HG03175 (cell line): ENCODE measurements around the gene MIER2.

Experiments
- ATAC-seq: cut with Tn5 transposase; IDR thresholded peaks from one replicate; pipeline ENCODE4 v1.9.1; 2021; ENCODE audit warnings: mild to moderate bottlenecking, moderate library complexity; ENCODE audit not compliant: unreplicated experiment

Gene MIER2

GRCh38 chr19:335486-336066, 9.0 kb downstream of the MIER2 start:
- no peak for ATAC-seq

- no peak for ATAC-seq
Observed at GRCh38 chr19:335072-335471, 9.5 kb downstream of the MIER2 start.

DNA sequence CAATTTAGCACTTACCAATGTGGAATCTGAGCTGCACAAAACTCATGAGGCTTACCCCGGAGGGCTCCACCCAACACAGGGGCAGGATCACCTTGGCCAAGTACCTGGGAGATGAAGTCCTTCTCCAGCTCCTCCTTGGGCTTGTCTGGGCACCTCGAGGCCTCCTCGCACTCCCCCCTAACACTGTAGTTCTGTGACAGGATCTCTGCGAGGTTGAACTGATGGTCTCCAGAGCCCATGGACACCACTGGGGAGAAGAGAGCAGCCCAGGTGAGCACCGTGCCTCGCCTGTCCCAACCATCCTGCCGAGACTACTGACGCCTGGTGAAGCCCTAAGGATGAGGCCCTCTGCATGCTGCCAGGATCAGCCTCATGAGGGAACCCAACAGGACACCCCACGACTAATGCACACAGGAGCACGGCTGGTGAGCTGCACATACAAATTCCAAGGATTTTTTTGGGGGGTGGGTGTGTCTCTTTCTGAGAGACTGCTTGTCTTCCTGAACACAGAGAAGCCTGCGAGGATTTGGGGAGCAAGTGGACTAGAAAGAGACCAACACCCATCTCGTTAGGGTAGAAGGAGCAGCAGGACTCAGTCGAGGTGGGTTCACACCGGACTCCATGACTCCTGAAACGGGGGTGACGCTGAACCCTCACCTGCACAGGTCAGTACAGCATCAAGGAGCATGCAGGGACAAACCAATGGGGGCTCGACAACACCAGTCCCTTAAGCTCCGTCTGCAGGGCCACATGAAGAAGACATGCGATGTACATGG, 10.1 kb downstream of the MIER2 start:
- ATAC-seq = no peak

DNA sequence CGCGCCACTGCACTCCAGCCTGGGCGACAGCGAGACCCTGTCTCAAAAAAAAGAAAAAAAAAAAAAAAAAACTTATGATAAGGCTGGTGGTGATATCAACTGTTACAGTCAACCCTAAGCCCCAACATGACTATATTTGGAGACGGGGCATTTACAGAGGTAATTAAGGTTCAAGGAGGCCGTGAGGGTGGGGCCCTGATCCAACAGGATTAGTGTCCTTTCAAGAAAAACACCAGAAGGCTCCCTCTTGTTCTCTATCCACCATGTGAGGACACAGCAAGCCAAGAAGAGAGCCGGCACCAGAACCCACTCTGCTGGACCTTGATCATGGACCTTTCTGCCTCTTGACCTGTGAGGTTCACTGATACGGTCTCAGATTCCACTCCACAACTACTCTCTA, 14.1 kb downstream of the MIER2 start:
- ATAC-seq = no peak

- ATAC-seq = no peak
Observed at GRCh38 chr19:329876-330275, 14.7 kb downstream of the MIER2 start.

- ATAC-seq = no peak
Observed at GRCh38 chr19:328025-328505, 16.5 kb downstream of the MIER2 start.

- ATAC-seq = no peak
Observed at GRCh38 chr19:327291-328024, 17.1 kb downstream of the MIER2 start.

GRCh38 chr19:326871-327270, 17.7 kb downstream of the MIER2 start:
- no peak for ATAC-seq

- ATAC-seq = no peak
Observed at GRCh38 chr19:325937-326565, 18.5 kb downstream of the MIER2 start.

DNA sequence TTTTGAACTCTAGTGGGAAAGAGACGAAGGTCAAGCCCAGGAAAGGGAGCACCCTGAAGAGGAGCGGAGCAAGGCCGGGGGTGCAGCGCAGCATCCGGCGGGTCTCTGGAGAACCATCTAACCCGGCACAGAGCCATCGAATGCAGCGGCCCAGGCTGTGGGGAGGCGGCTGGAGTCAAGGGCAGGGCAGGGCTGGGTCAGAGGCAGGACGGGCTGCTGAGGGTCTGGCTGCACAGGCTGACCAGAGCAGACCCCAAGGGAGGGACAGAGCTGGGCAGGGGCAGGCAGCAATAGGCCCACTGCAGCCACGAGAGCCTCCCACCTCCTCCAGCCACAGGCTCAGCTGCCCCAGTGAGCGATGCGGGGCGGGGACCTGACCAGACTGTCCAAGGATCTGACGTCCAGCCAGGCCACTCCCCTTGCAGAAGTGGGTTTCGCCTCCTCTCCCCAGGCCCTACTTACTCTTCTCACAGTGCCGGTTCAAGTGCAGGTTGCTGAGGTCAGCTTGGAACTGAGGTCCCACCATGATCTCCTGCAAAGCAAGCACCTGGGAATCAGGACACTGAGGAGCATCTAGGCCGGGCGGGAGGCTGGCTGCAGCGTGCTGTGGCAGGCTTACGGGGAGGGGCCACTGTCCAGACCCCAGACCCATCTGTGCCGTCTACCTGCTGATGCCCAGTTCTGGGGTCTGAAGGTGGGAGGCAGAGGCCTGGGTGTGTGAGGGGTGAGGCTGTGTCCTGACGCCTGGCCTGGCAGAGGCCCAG, 19.2 kb downstream of the MIER2 start:
- no peak for ATAC-seq

GRCh38 chr19:324716-325115, 19.9 kb downstream of the MIER2 start:
- no peak for ATAC-seq

DNA sequence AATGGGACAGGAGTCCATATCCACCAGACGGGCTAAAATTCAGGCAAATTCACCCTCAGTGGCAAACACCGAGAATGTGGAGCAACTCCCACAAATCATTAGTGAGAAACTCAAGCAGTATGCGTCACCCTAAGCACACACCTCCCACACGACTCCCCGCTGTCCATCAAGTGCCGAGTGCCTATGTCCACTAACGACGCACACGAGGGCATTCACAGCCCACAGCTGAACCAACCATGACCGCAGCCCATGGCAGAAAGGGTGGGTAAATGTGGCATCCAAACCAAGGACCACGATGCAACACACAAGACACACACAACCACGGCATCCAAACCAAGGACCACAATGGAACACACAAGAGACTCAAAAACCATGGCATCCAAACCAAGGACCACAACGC, 22.0 kb downstream of the MIER2 start:
- no peak for ATAC-seq

DNA sequence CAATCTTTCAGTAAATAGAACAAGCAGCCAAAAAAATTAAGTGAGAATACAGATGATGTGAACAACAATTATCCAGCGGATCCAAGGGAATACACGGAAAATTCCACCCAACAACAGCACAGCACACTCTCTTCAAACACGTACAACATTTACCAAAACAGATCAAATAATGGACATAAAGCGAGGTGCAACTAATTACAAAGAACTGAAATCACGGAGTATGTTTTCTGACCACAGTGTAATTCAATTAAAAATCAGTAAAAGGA, 26.2 kb downstream of the MIER2 start:
- no peak for ATAC-seq

- ATAC-seq = no peak
Observed at GRCh38 chr19:317710-318508, 26.7 kb downstream of the MIER2 start.

DNA sequence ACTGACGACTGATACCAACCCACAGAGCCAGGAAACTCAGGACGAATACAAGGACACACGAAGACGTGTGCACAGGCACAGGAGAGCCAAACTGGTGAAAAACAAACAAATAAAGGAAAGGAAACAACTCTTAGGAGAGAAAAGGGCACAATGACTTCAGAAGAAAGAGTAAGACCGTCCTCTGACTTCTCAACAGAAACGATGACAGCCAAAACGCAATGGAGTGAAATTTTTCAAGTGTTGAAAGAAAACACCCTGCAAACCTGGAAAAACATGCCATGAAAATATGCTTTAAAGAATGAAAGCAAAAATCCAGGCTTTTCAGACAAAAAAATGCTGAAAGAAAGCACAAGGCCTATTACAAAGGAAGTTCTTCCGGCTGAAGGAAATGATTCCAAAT, 28.8 kb downstream of the MIER2 start:
- ATAC-seq = no peak

- no peak for ATAC-seq
Observed at GRCh38 chr19:313988-314815, 30.4 kb downstream of the MIER2 start.

GRCh38 chr19:313169-313987, 31.2 kb downstream of the MIER2 start:
- no peak for ATAC-seq

- ATAC-seq = no peak
Observed at GRCh38 chr19:311813-312261, 32.8 kb downstream of the MIER2 start.
